ENCODE data around the gene CCDC87.

CCDC87 gene

DNA sequence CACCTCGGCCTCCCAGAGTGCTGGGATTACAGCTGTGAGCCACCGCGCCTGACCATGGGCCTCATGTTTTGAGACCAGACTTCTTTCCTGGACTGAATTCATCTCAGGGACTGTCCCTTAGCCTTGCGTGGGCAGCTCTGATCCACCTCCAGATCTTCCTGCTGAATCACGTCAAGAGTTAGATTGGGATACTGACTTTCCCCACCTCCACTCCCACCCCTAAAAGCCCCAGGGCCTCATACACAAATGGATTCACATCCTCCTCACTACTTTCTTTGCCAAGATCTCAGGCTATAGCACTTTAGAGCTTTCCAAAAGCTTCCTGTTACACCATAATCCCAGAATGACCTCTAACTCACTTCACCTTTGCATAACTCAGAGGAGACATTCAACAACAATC, 12.1 kb downstream of the CCDC87 start:
- DNase-seq: no peak

DNA sequence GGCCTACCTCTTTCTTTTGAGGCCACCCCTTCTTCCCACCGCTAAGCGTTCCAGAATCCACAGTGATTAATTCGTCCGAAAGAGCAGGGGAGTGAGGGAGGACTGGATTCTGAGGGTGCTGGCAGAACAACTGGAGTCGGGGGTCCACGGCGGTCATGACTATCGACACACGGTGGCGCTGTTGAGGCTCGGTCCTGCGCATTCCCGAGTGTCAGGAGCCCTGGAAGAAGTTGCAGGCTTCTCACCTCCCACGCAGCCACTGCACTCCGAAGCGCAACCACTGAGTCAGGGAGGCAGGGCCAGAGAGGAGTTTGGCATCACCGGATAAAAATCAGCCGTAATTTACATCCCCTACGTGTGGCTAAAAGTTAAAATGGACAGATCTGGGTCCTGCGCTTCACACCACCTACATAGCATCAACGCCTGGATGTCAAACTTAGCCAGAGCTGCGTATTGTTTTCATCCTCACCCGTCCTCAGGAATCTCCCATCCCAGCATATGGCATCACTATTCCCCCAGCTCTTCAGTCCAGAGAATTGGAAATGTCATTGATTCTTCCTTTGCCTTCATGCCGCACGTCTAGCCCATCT, 13.8 kb downstream of the CCDC87 start:
- peak; percentile 92 for DNase-seq

DNA sequence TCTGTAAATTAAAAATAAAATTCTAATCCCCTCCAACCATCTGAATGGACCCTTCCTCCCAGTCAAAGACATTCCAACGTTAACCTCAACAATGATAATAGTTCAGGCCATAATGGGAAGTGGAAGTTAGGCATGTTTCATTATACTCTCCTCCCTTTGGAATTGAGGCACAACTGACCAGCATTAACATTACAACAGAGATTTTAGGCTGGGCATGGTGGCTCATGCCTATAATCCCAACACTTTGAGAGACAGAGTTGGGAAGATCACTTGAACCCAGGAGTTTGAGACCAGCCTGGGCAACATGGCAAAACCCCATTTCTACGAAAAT, 22.0 kb downstream of the CCDC87 start:
- DNase-seq: no peak

DNA sequence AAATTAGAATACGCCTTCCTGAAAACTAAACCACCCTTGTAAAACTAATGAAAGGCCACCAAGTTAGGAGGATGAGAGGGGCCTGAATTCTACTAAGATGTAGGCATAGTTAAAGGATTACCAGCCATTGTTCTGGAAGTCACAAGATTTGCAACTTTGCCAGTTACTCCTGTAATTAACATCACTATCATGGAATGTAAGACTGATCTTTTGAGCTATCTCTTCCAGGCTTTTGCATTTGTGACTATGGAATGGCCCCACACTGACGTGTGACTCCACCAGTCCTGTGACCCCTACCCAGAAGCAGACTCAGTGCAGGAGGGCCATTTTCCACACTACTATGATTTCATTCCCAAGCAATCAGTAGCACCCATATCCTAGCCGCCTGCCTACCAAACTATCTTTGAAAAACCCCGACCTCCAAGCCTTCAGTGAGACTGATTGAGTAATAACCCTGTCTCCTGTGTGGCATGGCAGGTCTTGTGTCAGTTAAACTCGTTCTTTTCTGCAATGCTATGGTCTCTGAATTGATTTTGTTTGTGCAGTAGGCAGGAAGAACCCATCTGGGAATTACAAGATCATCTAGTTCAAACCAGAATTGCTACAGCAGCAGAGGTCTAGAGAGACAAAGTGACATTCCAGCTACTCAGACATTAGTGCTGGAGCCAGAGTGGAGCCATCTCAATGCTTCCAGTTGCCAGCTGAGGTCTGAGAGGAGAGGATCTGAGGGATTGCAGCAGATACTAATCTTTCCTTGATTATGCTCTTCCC, 22.6 kb downstream of the CCDC87 start:
- DNase-seq: no peak

DNA sequence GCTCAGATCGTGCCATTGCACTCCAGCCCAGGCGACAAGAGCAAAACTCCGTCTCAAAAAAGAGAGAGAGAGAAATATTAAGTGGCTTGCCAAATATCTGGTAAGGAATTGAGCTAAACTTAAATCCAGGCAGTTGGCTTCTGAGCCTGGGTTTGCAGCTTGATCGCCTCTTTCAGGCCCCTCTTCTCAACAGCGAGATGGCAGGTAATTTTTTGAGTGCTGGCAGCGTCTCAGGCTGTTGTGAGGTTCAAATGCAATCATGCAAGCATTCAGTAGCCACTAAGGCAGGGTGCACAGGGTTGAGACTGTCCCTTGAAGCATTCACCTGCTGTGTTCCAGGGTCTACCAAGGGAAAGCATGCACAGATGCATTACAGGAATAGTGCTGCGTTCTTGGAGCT, 23.8 kb downstream of the CCDC87 start:
- no peak for DNase-seq

DNA sequence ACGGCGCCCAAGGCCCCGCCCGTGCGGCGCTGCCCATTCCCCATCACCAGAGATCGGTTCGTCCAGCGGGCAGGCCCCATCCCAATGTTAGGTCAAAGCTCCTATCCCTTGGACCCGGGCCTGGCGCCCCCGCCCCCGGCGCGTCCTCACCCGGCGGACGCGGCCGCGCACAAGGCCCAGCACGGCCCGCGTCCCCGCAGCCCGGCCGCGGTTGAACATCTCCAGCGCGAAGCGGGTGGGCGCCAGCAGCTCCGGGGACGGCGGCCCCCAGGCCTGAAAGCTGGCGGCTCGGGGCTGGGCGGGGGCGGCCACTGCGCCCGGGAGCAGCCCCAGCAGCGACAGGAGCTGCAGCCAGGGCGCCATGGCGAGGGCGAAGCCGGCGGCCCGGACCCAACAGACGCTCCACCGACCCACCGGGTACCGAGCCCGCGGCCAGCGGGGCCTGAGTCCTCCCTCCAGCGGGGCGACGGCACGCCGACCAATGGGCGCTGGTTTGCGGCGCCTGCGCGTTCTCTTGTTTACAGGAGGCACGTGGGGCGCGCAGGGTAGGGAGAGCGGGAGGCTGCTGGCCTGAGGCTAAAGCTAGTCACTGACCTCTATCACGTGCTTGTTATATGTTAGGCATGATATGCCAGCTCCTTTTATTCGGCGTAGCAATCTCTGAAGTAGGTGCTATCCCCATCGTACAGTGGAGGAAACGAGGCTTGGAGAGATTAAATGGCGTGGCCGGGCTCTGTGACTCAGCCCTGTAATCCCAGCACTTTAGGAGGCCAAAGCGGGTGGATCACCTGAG, 24.5 kb downstream of the CCDC87 start, which contains the start of gene CTSF:
Gene CTSF, minus strand, starts transcription at position 483 of the 793 bp plus-strand sequence. Its CDS starts 120 bp downstream, at position 363.
- peak; percentile 83 for DNase-seq

DNA sequence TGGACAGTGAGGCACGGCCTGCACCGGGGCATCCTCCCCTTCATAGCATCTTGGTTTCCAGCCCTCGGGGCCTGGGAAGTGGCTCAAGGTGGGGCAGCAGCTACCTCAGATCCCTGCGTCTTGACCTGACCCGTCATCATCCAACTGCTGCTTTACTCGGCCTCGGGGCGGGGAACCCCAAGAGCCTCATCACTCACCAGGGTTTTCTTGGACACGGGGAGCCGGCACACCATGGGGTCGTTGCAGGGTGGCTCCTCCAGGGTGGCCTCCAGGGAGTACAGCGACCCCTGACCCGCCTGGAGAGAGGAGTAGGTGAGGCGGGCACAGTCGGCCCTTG, 25.1 kb downstream of the CCDC87 start:
- DNase-seq: no peak

DNA sequence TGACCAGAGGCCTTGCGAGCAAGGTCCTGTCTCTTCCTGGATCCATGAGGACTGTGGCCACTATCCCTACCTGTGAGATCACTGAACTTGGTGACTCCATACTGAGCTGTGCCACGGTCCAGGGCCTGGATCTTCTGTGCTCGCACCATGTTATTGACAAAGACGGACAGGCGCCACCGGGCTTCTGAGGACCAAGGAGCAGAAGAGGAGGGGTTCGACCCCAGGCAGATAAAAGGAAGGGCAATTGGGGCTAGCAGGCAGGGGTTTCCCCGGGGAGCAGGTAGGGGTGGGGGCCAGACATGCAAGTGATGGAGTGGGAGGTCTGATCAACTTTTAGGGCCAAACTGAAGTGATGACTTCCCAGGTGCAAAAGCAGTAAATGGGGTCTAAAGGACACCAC, 26.6 kb downstream of the CCDC87 start:
- no peak for DNase-seq

DNA sequence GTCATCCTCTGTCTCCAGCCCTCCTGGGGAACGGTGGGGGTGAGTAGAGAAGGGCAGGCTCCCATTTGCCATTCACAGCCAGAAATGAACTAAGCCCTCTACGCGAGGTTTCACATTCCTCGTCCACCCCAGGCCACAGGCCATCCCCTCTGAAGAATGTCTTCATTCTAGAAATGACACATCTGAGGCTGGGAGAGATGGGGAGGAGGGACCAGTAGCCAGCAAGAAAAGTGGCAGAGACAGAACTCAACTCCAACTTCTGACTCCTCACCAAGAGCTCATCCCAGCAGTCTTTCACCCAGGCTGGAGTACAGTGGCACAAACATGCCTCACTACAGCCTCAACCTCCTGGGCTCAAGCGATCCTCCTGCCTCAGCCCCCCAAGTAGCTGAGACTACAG, 27.9 kb downstream of the CCDC87 start:
- no peak for DNase-seq

DNA sequence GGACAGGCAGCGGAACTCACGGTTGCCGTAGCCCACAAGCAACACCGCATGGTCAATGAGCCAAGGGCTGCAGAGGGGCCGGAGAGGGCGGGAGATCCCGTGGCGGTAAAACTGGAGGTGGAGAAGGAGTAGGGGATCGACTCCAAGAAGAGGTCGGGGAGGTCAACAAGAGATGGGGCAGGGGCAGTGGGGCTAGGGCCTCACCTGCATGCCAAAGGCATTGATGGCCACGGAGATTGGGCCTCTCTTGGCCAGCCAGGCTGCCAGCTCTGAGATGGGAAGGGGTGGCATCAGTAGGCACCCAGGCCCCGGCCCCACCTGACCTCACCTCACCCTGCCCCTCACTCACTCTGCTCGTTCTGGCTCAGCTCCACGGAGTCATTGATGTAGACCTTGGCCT, 28.3 kb downstream of the CCDC87 start:
- no peak for DNase-seq

DNA sequence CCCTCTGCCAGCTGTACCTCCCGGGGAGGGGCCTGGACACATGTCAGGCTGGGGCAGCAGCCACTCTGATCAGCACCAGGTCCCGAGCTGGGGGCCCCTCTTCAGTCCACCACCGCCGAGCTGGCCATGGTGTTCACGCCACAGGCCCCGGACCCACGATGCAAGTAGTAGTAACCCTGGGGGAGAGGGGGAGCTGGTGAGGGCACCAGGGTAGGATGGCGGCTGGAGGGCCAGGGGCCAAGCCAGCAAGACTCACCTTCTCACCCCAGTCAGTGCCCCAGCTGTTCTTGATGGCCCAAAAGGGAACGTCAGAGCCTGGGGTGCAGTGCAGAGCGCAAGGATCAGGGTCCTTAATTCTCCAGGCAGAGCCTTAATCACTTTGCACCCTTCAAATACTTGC, 29.0 kb downstream of the CCDC87 start:
- DNase-seq: no peak

DNA sequence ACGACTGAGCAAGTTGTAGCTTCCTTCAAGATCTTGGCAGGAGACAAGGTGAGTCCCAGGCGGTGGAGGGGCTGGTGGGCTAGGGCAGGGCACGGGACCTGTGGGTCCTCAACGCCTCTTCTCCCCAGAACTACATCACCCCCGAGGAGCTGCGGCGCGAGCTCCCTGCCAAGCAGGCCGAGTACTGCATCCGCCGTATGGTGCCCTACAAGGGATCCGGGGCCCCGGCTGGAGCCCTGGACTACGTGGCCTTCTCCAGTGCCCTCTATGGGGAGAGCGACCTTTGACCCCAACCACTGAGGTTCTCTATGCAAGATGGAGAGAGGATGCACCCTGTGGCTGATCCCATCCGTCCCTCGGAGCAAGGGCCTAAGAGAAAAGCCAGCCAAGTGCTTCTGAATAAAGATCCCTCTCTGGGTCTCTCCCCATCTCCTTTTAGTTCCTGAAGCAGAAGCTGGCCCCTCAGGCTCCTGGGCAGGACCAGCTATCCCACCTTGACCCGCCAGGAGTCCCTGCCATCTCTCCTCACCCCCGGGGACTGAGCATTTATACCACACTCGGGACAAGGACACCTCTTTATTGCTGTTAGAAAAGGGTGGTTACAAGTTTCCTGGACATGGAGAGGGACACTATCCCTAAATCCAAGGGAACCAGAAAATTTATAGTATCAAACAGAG, 29.8 kb downstream of the CCDC87 start:
- DNase-seq: no peak

DNA sequence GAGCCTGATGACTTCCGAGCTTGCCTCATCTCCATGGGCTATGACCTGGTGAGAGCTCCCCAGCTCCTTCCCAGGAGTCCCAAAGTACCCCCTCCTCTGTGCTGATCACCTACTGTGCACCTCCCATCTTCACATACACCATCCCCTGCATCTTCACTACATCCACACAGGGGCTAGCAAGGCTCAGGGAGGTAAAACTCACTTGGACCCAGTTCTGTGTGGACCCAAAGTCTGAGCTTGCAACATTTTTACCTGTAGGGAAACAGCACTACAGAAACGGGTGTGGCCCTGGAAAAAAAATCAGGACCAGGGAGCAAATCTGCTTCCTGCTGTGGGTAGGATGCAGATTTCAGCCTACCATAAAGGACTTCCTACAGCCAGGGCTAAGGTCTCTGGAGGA, 30.6 kb downstream of the CCDC87 start:
- no peak for DNase-seq

DNA sequence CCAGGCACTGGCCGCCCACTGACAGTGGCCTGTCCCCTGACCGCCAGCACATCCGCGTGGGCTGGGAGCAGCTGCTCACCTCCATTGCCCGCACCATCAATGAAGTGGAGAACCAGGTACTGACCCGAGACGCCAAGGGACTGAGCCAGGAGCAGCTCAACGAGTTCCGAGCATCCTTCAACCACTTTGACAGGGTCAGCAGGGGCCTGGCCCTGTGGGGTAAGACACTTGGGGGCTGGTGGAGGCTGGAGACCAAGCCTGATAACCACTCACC, 31.0 kb downstream of the CCDC87 start:
- no peak for DNase-seq

DNA sequence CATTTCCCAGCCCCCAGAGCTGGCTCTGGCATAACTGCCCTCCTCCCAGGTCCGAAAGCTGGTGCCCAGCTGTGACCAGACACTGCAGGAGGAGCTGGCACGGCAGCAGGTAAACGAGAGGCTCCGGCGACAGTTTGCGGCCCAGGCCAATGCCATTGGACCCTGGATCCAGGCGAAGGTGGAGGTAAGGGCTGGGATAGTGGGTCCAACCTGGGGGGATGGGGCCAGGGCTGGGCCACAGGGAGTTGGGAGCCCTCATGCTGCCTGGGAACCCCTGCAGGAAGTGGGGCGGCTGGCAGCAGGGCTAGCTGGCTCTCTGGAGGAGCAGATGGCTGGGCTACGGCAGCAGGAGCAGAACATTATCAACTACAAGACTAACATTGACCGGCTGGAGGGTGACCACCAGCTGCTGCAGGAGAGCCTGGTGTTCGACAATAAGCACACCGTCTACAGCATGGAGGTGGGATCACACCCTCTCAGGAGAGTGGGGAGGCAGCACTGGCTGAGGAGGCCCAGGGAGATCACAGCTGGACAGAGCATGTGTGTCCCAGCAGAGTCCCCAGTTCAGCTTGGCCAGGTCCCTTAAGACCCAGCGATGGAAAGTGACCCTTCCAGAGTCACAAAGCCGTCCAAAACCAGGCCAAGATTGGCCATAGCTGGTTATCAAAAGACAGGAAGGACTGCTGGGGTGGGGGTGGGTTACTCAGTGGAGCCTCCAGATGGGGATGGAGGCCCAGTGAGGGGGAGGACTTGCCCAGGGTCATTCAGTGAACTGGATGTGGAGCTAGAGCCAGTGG, 31.5 kb downstream of the CCDC87 start:
- DNase-seq: no peak

DNA sequence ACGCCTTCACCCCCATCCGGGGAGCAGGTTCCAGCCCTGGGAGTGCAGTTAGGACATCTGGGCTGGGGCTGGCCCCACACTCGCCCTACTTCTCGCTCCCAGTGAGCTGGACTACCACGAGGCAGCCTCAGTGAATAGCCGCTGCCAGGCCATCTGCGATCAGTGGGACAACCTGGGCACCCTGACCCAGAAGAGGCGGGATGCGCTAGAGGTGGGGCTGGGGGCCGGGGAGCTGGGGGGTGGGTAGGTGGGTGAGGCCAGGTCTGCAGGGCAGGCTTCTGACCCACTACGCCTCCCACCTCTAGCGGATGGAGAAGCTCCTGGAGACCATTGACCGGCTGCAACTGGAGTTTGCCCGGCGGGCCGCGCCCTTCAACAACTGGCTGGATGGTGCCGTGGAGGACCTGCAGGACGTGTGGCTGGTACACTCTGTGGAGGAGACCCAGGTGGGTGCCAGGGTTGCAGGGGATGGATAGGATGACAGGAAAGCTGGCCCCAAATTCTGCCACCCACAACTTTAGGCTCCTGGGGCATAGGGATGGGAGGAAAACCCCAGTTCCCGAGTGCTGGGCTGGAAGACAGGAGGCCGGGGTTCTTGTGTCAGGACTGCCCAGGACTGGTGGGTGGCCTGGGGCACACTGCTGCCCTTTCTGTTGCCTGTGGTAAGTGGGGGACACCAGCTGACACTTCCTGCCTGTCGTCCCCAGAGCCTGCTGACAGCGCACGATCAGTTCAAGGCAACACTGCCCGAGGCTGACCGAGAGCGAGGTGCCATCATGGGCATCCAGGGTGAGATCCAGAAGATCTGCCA, 32.8 kb downstream of the CCDC87 start:
- no peak for DNase-seq

DNA sequence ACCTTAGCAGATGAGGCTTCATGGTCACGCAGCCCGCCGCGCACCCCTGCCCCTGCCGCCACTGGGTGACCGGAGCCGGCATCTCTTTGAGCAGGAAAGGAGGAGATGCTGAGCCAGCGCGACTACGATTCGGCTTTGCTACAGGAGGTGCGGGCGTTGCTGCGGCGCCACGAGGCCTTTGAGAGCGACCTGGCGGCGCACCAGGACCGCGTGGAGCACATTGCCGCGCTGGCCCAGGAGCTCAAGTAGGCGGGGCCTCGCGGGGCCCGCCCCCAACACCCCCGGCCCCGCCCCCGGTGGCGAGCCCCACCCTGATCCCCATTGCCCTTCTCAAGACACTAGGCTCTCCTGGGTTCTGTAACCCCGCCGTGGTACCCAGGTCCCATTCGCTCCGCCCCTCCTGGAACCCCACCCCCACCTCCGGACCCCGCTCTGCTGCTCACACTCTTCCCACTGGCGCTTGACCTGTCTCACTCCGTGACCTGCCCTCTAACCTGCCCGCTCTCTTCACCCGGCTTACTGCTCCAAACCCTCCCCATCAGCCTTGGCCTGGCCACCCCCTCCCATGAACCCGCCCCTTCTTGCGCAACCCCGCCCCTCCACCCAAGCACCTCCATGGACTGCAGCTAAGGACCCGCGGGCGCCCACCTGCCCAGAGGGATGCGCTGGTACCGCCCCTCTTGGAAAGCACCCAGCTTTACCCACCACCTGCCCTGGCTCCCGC, 33.6 kb downstream of the CCDC87 start:
- peak; percentile 45 for DNase-seq

DNA sequence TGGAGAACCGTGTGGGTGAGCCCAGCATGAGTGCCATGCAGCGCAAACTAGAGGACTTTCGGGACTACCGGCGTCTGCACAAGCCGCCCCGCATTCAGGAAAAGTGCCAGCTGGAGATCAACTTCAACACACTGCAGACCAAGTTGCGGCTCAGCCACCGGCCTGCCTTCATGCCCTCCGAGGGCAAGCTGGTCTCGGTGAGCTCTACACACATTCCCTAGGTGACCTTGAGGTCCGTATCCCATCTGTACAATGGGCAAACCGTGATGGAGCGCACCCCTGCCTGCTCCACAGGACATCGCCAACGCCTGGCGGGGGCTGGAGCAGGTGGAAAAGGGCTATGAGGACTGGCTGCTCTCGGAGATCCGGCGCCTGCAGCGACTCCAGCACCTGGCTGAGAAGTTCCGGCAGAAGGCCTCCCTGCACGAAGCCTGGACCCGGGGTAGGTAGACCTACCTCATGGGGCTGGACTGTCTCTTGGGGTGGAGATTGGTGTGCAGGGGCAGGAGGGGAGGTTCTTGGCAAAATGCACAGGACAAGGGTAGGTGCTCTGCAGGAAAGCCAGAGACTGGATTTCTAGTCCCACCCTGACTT, 35.0 kb downstream of the CCDC87 start:
- no peak for DNase-seq

DNA sequence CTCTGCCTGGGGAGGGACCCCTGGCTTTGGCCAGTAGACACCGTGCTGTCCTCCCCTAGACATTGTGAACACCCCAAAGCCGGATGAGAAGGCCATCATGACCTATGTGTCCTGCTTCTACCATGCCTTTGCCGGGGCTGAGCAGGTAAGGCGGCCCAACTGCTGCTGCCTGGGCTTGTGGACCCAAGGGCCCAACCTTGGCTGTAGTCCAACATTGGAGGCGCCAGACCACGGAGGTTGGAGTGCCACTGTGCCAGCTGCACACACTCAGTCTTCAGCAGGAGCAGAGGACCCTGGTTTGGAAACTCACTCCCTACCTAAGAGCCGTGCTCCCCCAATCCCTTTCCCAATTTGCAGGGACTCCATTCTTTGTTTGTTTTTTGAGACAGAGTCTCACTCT, 36.8 kb downstream of the CCDC87 start:
- DNase-seq: no peak

DNA sequence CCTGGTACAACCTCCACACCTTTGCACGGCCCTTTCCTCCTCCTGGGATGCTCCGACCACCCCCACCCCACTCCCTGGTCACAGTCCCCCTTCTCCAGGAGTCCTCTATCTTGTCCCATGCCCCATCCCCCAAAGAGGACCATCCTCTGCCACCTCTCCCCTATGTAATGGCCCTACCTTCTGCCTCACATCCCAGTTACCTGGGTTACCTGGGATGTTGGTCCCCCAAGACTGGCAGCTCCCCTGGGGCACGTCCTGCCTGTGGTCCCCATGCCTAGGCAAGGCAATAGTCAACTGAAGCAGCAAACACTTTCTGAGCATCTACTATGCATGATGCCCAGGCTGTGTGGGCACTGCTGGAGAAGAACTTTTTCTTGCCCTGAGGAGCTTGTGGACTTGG, 37.4 kb downstream of the CCDC87 start:
- no peak for DNase-seq

DNA sequence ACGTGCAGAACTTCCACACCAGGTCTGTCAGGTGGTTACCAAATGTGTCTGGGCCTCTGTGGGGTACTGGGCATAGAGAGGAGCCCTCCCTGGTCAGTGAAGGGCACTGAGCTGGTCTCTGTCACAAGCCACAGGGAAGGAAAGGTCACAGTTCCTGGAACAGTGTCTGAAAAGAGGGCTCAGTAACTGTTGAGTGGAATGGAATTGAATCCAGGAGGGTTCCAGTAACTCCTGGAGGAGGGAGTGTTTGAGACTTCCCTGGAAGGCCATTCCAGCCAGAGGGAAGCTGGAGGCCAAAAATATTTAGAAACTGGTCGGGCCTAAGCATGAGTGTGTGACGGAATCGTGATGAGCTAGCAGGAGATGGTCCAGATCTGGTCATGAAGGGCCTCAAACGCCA, 38.3 kb downstream of the CCDC87 start:
- no peak for DNase-seq

Measured in stimulated activated CD4-positive, alpha-beta T cell treated with anti-CD3 and anti-CD28 coated beads, Interleukin-15, amount 100 ng/mL, for 24 hours (primary cell).